ENCODE results near the gene NAAA.

DNA sequence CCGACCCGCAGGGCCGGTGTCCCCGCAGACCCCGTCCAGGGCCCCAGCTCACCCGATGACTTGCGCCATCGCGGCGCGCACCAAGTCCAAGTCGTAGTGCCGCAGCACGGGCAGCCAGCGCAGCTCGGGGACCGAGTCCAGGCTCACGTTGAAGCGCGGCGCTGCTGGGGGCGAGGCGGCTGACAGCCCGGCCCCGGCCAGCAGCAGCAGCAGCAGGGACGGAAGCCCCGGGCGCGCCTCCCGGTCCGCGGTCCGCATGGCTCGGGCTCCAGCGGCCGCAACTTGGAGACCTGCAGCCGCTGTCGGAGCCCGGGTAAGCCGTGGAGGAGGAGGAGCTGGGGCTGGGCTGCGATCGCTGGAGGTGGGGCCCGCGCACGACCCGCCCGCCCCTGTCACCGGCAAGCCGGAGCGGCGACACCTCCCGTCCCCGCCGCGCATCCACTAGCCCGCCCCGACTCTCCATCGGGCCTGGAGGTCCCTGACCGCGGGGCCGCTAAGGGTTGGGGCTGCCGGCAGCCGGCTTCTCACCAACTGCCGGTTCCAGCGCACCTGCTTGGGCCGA is at the start of gene NAAA:
- TF ChIP-seq, protein P1, sequence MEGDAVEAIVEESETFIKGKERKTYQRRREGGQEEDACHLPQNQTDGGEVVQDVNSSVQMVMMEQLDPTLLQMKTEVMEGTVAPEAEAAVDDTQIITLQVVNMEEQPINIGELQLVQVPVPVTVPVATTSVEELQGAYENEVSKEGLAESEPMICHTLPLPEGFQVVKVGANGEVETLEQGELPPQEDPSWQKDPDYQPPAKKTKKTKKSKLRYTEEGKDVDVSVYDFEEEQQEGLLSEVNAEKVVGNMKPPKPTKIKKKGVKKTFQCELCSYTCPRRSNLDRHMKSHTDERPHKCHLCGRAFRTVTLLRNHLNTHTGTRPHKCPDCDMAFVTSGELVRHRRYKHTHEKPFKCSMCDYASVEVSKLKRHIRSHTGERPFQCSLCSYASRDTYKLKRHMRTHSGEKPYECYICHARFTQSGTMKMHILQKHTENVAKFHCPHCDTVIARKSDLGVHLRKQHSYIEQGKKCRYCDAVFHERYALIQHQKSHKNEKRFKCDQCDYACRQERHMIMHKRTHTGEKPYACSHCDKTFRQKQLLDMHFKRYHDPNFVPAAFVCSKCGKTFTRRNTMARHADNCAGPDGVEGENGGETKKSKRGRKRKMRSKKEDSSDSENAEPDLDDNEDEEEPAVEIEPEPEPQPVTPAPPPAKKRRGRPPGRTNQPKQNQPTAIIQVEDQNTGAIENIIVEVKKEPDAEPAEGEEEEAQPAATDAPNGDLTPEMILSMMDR (IDR thresholded peaks at IDR 0.05) = no peak
- no peak for TF ChIP-seq EZH2 (IDR thresholded peaks at IDR 0.05; ENCODE audit: borderline replicate concordance, insufficient read depth, low read depth, low read length, poor library complexity, severe bottlenecking)
